Effector CD8-positive, alpha-beta T cell (primary cell): ENCODE results near the gene ANGEL2.
"Not testable (repeated sequence)": the region's sequence is repeated elsewhere in the genome, so short reads cannot be mapped to it uniquely, and the experiment has no call there.

ENCODE experiments used
- DNase-seq: peaks from one replicate; lab custom pipeline; 2025; lab: John Stamatoyannopoulos, UW
- total RNA-seq, 4 experiments: gene quantifications; one replicate each; lab custom pipeline; 2026; lab: John Stamatoyannopoulos, UW

Gene ANGEL2
- 73.5 to 117 (median 84.8) reads per million in 4 experiments for total RNA-seq

GRCh38 chr1:213015099-213016050, at the start of gene ANGEL2:
Gene ANGEL2 (minus strand): TSS chr1:213015867. CDS start chr1:213015671, 196 bp downstream.
- peak; percentile 93 for DNase-seq

GRCh38 chr1:213061263-213061662, 45.6 kb upstream of the ANGEL2 start:
- no peak for DNase-seq

GRCh38 chr1:213060836-213061235, 45.2 kb upstream of the ANGEL2 start:
- no peak for DNase-seq

GRCh38 chr1:213057264-213058059, 41.8 kb upstream of the ANGEL2 start:
- DNase-seq, result no peak

GRCh38 chr1:213055767-213056166, 40.1 kb upstream of the ANGEL2 start:
- no peak for DNase-seq

- DNase-seq, result no peak
These were observed 39.3 kb upstream of the ANGEL2 start for GRCh38 chr1:213054733-213055591.

- no peak for DNase-seq
These were observed 38.5 kb upstream of the ANGEL2 start for GRCh38 chr1:213054142-213054541.

- DNase-seq, result no peak
These were observed 37.8 kb upstream of the ANGEL2 start for GRCh38 chr1:213053455-213053854.

- no peak for DNase-seq
These were observed 36.2 kb upstream of the ANGEL2 start for GRCh38 chr1:213051881-213052202.

- DNase-seq, result peak; percentile 54
These were observed 35.6 kb upstream of the ANGEL2 start, which contains the start of gene RPS6KC1 for GRCh38 chr1:213051127-213051880. Gene RPS6KC1 (plus strand): TSS chr1:213051241. CDS start chr1:213051405, 164 bp downstream.

GRCh38 chr1:213050745-213051126, 35.1 kb upstream of the ANGEL2 start:
- no peak for DNase-seq

- DNase-seq, result no peak
These were observed 33.6 kb upstream of the ANGEL2 start for GRCh38 chr1:213049232-213049631.

GRCh38 chr1:213045321-213046226, 29.9 kb upstream of the ANGEL2 start:
- not testable (repeated sequence) for DNase-seq

- no peak for DNase-seq
These were observed 25.8 kb upstream of the ANGEL2 start for GRCh38 chr1:213041443-213041842.

GRCh38 chr1:213035573-213035972, 19.9 kb upstream of the ANGEL2 start:
- no peak for DNase-seq

GRCh38 chr1:213034713-213035112, 19.0 kb upstream of the ANGEL2 start:
- DNase-seq, result no peak

GRCh38 chr1:213032651-213033050, 17.0 kb upstream of the ANGEL2 start:
- no peak for DNase-seq

GRCh38 chr1:213027024-213027423, 11.4 kb upstream of the ANGEL2 start:
- DNase-seq, result not testable (repeated sequence)

- DNase-seq, result no peak
These were observed 4.3 kb upstream of the ANGEL2 start for GRCh38 chr1:213020016-213020415.

GRCh38 chr1:213019450-213019849, 3.8 kb upstream of the ANGEL2 start:
- no peak for DNase-seq
